ENCODE results near the gene GCGR. TPM values are rescaled to one million over a fixed set of nuclear protein-coding genes. Genes with fewer than 3 reads are reported as not detected.

The GCGR gene
- not detected for total RNA-seq

DNA sequence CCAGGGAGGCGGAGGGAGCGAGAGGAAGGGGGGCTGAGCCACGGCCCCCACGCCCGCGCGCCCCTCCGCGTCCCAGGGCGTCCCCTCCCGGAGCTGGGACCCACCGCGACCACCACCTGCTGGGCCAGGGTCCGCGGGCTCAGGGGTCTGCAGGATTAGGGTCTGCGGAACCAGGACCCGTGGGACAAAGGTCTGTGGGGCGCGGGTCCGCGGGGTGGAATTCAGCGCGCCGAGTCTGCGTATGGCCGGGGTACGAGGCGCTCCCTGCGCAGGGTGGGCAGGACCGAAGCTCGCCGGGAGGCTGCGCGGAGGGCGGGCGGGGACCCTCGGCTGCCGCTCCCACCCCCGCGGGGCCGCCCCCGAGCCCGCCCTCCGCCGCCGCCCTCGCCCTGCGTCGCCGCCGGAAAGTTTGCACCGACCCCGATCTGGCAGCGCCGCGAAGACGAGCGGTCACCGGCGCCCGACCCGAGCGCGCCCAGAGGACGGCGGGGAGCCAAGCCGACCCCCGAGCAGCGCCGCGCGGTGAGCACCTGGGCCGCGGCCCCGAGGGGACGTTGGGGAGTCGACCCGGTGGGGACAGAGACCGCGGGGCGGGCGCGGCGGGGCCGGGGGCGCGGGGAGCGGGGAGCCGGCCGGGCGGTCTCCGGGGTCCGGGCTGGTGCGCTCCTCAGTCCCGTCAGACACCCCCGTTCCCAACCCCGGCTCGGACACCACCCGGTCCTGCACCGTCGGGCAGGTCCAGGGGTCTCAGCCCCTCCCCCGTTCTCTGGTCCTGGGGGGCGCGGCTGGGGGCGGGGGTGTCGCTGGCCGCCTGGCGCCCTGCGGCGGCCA lies at the start of gene GCGR:
Gene GCGR, plus strand, starts transcription at position 423 of the 831 bp plus-strand sequence. CDS start 4,869 bp downstream, outside the sequence.
- TF ChIP-seq, protein P1, sequence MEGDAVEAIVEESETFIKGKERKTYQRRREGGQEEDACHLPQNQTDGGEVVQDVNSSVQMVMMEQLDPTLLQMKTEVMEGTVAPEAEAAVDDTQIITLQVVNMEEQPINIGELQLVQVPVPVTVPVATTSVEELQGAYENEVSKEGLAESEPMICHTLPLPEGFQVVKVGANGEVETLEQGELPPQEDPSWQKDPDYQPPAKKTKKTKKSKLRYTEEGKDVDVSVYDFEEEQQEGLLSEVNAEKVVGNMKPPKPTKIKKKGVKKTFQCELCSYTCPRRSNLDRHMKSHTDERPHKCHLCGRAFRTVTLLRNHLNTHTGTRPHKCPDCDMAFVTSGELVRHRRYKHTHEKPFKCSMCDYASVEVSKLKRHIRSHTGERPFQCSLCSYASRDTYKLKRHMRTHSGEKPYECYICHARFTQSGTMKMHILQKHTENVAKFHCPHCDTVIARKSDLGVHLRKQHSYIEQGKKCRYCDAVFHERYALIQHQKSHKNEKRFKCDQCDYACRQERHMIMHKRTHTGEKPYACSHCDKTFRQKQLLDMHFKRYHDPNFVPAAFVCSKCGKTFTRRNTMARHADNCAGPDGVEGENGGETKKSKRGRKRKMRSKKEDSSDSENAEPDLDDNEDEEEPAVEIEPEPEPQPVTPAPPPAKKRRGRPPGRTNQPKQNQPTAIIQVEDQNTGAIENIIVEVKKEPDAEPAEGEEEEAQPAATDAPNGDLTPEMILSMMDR (IDR thresholded peaks at IDR 0.05): no peak
- no peak within 1 kb of the TSS for H3K27ac ChIP-seq
- H3K4me1 ChIP-seq: peaks cover 0 to 19% of the 10 kb centered on the region in 2 donors
- H3K36me3 ChIP-seq: no peaks in the 10 kb centered on the region
- DNase-seq (ENCODE audit: low spot score): no peak
- no peaks in the 10 kb centered on the region for H3K9me3 ChIP-seq
- H3K4me3 ChIP-seq: peak within 1 kb of the TSS in 1 of 2 donors; percentile 21
- peaks cover 9 to 28% of the 10 kb centered on the region in 2 donors for H3K27me3 ChIP-seq

DNA sequence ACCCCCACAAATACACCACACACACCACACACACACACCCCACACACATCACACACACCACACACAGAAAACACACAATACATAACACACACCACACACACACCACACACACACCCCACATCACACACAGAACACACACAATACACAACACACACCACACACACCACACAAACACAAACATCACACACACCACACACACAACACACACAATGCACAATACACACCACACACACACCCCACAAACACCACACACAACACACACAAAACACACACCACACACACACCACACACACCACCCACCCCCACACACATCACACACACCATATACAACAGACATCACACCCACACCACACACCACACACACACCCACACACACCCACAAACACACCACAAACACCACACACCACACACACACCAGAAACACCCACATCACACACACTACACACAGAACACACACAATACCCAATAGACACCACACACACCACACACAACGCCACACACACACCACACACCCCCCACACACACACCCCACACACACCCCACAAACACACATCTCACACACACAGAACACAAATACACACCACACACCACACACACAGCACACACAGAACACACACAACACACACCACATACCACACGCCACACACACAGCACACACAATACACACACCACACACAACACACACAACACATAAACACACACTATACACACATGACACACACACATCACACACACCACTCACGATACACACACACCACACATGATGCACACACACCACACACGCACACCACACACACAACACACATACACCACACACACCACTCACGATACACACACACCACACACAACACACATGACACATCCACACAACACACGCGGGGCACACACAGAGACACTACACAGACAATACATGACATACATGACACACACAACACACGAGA lies 11.0 kb upstream of the GCGR start:
- DNase-seq (ENCODE audit: low spot score): no peak
- H3K4me3 ChIP-seq: no peak overlapping the region
- no peaks in the 10 kb centered on the region for H3K36me3 ChIP-seq
- peaks cover 0 to 4% of the 10 kb centered on the region in 2 donors for H3K27me3 ChIP-seq
- H3K9me3 ChIP-seq: no peaks in the 10 kb centered on the region
- no peaks in the 10 kb centered on the region for H3K4me1 ChIP-seq
- TF ChIP-seq, protein P1 (IDR thresholded peaks at IDR 0.05): no peak
- H3K27ac ChIP-seq: no peak overlapping the region

DNA sequence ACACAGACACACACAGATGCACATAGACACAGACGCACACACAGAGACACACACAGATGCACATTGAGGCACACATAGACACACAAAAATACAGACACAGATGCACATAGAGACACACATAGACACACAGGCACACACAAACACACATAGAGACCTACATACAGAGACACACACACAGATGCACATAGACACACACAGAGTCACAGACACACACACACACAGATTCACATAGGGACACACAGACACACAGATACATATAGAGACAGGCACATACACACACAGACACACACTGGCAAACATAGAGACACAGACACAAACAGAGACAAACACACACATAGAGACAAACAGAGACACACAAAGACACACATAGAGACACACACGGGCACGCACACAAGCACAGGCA lies 9.9 kb upstream of the GCGR start:
- H3K27me3 ChIP-seq: peaks cover 0 to 4% of the 10 kb centered on the region in 2 donors
- no peaks in the 10 kb centered on the region for H3K4me1 ChIP-seq
- TF ChIP-seq, protein P1 (IDR thresholded peaks at IDR 0.05): no peak
- no peaks in the 10 kb centered on the region for H3K36me3 ChIP-seq
- DNase-seq (ENCODE audit: low spot score): no peak
- H3K9me3 ChIP-seq: no peaks in the 10 kb centered on the region
- no peak overlapping the region for H3K4me3 ChIP-seq
- no peak overlapping the region for H3K27ac ChIP-seq

DNA sequence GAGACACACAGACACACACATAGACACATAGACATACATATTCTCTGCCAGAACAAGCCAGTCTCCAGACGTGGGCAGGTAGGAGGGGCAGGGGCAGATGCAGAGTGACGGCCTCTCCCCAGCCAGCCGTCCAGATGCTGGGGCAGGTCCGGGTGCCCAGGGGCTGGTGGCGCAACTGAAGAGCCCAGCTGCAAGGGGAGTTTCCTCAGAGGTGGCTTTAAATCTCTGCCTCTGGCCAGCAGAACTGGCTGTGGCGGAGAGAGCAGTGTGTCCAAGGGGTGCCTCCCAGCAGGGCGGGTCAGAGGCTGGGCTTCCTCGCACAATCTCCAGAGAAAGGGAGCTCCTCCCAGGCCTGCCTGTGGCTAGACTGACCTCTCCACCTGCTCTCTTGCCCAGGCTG lies 9.4 kb upstream of the GCGR start:
- Histone ChIP-seq H3K27me3 (peaks cover 0 to 4% of the 10 kb centered on the region in 2 donors), H3K27ac (no peak overlapping the region), H3K9me3 (no peaks in the 10 kb centered on the region), H3K4me1 (no peaks in the 10 kb centered on the region), H3K4me3 (no peak overlapping the region), H3K36me3 (no peaks in the 10 kb centered on the region)
- TF ChIP-seq, protein P1 (IDR thresholded peaks at IDR 0.05): no peak
- no peak for DNase-seq (ENCODE audit: low spot score)

DNA sequence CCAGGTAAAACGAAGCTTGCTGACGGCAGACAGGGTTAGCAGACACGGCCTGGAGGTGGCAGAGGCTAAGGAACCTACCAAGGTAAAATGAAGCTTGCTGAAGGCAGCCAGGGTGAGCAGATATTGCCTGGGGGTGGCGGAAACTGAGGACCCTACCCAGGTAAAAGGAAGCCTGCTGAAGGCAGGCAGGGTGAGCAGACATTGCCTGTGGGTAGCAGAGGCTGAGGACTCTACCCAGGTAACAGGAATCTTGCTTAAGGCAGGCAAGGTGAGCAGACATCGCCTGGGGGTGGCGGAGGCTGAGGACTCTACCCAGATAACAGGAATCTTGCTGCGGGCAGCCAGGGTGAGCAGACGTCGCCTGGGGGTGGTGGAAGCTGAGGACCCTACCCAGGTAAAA lies 2.6 kb upstream of the GCGR start:
- TF ChIP-seq, protein P1 (IDR thresholded peaks at IDR 0.05): no peak
- no peak for DNase-seq (ENCODE audit: low spot score)
- Histone ChIP-seq H3K4me1 (peaks cover 0 to 19% of the 10 kb centered on the region in 2 donors), H3K9me3 (no peaks in the 10 kb centered on the region), H3K4me3 (no peak overlapping the region), H3K27me3 (peaks cover 9 to 28% of the 10 kb centered on the region in 2 donors), H3K27ac (no peak overlapping the region), H3K36me3 (no peaks in the 10 kb centered on the region)
